Measurements from ENCODE around the gene GALNT13. TPM values are rescaled to one million over a fixed set of nuclear protein-coding genes. Genes with fewer than 3 reads are reported as not detected.

The GALNT13 gene
- polyA plus RNA-seq, 3 donors from 2014 or later: not detected

GRCh38 chr2:153971855-153972254 lies 100.1 kb downstream of the GALNT13 start:
- Mint-ChIP-seq H3K27me3 (ENCODE audit: low read depth in 3 of 3) (no peaks in the 10 kb centered on the region), H3K27ac (no peak overlapping the region), H3K9me3 (peaks cover 13 to 47% (median 29%) of the 10 kb centered on the region in 6 donors), H3K4me3 (no peak overlapping the region), H3K36me3 (peaks cover 0 to 4% (median 0%) of the 10 kb centered on the region in 3 donors), H3K4me1 (no peaks in the 10 kb centered on the region)
- DNase-seq: no peak

- Mint-ChIP-seq H3K4me1 (no peaks in the 10 kb centered on the region), H3K9me3 (peaks cover 13 to 47% (median 27%) of the 10 kb centered on the region in 6 donors), H3K4me3 (no peak overlapping the region), H3K27ac (no peak overlapping the region), H3K27me3 (ENCODE audit: low read depth in 3 of 3) (no peaks in the 10 kb centered on the region), H3K36me3 (peaks cover 0 to 4% (median 0%) of the 10 kb centered on the region in 3 donors)
- no peak for DNase-seq
These were observed 100.7 kb downstream of the GALNT13 start for GRCh38 chr2:153972412-153972811.

GRCh38 chr2:153986488-153987229 lies 114.9 kb downstream of the GALNT13 start:
- peaks cover 0 to 3% (median 0%) of the 10 kb centered on the region in 3 donors for H3K36me3 Mint-ChIP-seq
- DNase-seq: no peak
- peaks cover 7 to 61% (median 25%) of the 10 kb centered on the region in 6 donors for H3K9me3 Mint-ChIP-seq
- H3K4me1 Mint-ChIP-seq: no peaks in the 10 kb centered on the region
- peaks cover 0 to 1% (median 0%) of the 10 kb centered on the region in 3 donors for H3K27me3 Mint-ChIP-seq (ENCODE audit: low read depth in 3 of 3)
- H3K27ac Mint-ChIP-seq: no peak overlapping the region
- H3K4me3 Mint-ChIP-seq: no peak overlapping the region

- Mint-ChIP-seq H3K4me3 (no peak overlapping the region), H3K4me1 (no peaks in the 10 kb centered on the region), H3K27me3 (ENCODE audit: low read depth in 3 of 3) (peaks cover 0 to 3% (median 0%) of the 10 kb centered on the region in 3 donors), H3K9me3 (peaks cover 13 to 50% (median 24%) of the 10 kb centered on the region in 6 donors), H3K36me3 (peaks cover 0 to 1% (median 0%) of the 10 kb centered on the region in 3 donors), H3K27ac (no peak overlapping the region)
- no peak for DNase-seq
These were observed 119.0 kb downstream of the GALNT13 start for GRCh38 chr2:153990771-153991170.

- no peak for DNase-seq
- Mint-ChIP-seq H3K27ac (no peak overlapping the region), H3K27me3 (ENCODE audit: low read depth in 3 of 3) (peaks cover 0 to 1% (median 0%) of the 10 kb centered on the region in 3 donors), H3K4me3 (no peak overlapping the region), H3K9me3 (peaks cover 21 to 61% (median 43%) of the 10 kb centered on the region in 6 donors), H3K36me3 (peaks cover 0 to 7% (median 0%) of the 10 kb centered on the region in 3 donors), H3K4me1 (no peaks in the 10 kb centered on the region)
These were observed 141.8 kb downstream of the GALNT13 start for GRCh38 chr2:154013514-154013913.

- H3K4me1 Mint-ChIP-seq: no peaks in the 10 kb centered on the region
- peaks cover 0 to 7% (median 0%) of the 10 kb centered on the region in 3 donors for H3K36me3 Mint-ChIP-seq
- no peak overlapping the region for H3K27ac Mint-ChIP-seq
- no peak for DNase-seq
- H3K9me3 Mint-ChIP-seq: peaks cover 16 to 58% (median 40%) of the 10 kb centered on the region in 6 donors
- H3K27me3 Mint-ChIP-seq (ENCODE audit: low read depth in 3 of 3): no peaks in the 10 kb centered on the region
- H3K4me3 Mint-ChIP-seq: no peak overlapping the region
These were observed 143.5 kb downstream of the GALNT13 start for GRCh38 chr2:154015233-154015632.

- no peak for DNase-seq
- Mint-ChIP-seq H3K9me3 (peaks cover 8 to 42% (median 17%) of the 10 kb centered on the region in 6 donors), H3K4me3 (no peak overlapping the region), H3K36me3 (peaks cover 2 to 9% (median 5%) of the 10 kb centered on the region in 3 donors), H3K27me3 (ENCODE audit: low read depth in 3 of 3) (no peaks in the 10 kb centered on the region), H3K4me1 (no peaks in the 10 kb centered on the region), H3K27ac (no peak overlapping the region)
These were observed 157.8 kb downstream of the GALNT13 start for GRCh38 chr2:154029504-154029903.

GRCh38 chr2:154032220-154032619 lies 160.5 kb downstream of the GALNT13 start:
- Mint-ChIP-seq H3K27me3 (ENCODE audit: low read depth in 3 of 3) (no peaks in the 10 kb centered on the region), H3K4me1 (no peaks in the 10 kb centered on the region), H3K9me3 (peaks cover 8 to 26% (median 11%) of the 10 kb centered on the region in 6 donors), H3K27ac (no peak overlapping the region), H3K4me3 (no peak overlapping the region), H3K36me3 (no peaks in the 10 kb centered on the region)
- DNase-seq: no peak

- H3K4me3 Mint-ChIP-seq: no peak overlapping the region
- H3K27me3 Mint-ChIP-seq (ENCODE audit: low read depth in 3 of 3): no peaks in the 10 kb centered on the region
- DNase-seq: no peak
- H3K36me3 Mint-ChIP-seq: no peaks in the 10 kb centered on the region
- H3K9me3 Mint-ChIP-seq: peaks cover 5 to 51% (median 24%) of the 10 kb centered on the region in 6 donors
- H3K4me1 Mint-ChIP-seq: no peaks in the 10 kb centered on the region
- no peak overlapping the region for H3K27ac Mint-ChIP-seq
These were observed 174.8 kb downstream of the GALNT13 start for GRCh38 chr2:154046493-154046892.

- DNase-seq: no peak
These were observed 177.2 kb downstream of the GALNT13 start for GRCh38 chr2:154048905-154049304.

GRCh38 chr2:154049561-154049960 lies 177.8 kb downstream of the GALNT13 start:
- H3K4me3 Mint-ChIP-seq: no peak overlapping the region
- peaks cover 14 to 59% (median 25%) of the 10 kb centered on the region in 6 donors for H3K9me3 Mint-ChIP-seq
- no peak for DNase-seq
- H3K4me1 Mint-ChIP-seq: no peaks in the 10 kb centered on the region
- H3K27me3 Mint-ChIP-seq (ENCODE audit: low read depth in 3 of 3): no peaks in the 10 kb centered on the region
- no peak overlapping the region for H3K27ac Mint-ChIP-seq
- no peaks in the 10 kb centered on the region for H3K36me3 Mint-ChIP-seq

More at GRCh38 chr2:154048905-154049304, 177.2 kb downstream of the GALNT13 start:
- Mint-ChIP-seq H3K4me1 (no peaks in the 10 kb centered on the region), H3K4me3 (no peak overlapping the region), H3K27me3 (ENCODE audit: low read depth in 3 of 3) (no peaks in the 10 kb centered on the region), H3K36me3 (no peaks in the 10 kb centered on the region), H3K9me3 (peaks cover 16 to 59% (median 28%) of the 10 kb centered on the region in 6 donors), H3K27ac (no peak overlapping the region)

GRCh38 chr2:154067124-154067523 lies 195.4 kb downstream of the GALNT13 start:
- no peak overlapping the region for H3K4me3 Mint-ChIP-seq
- H3K9me3 Mint-ChIP-seq: peaks cover 16 to 51% (median 30%) of the 10 kb centered on the region in 6 donors
- H3K27me3 Mint-ChIP-seq (ENCODE audit: low read depth in 3 of 3): peaks cover 0 to 2% (median 2%) of the 10 kb centered on the region in 3 donors
- H3K27ac Mint-ChIP-seq: no peak overlapping the region
- no peaks in the 10 kb centered on the region for H3K4me1 Mint-ChIP-seq
- H3K36me3 Mint-ChIP-seq: no peaks in the 10 kb centered on the region
- no peak for DNase-seq

- Mint-ChIP-seq H3K4me3 (no peak overlapping the region), H3K9me3 (peaks cover 4 to 39% (median 14%) of the 10 kb centered on the region in 6 donors), H3K27ac (no peak overlapping the region), H3K4me1 (no peaks in the 10 kb centered on the region), H3K27me3 (ENCODE audit: low read depth in 3 of 3) (no peaks in the 10 kb centered on the region), H3K36me3 (no peaks in the 10 kb centered on the region)
- no peak for DNase-seq
These were observed 207.2 kb downstream of the GALNT13 start for GRCh38 chr2:154078926-154079325.

- Mint-ChIP-seq H3K4me3 (no peak overlapping the region), H3K27me3 (ENCODE audit: low read depth in 3 of 3) (no peaks in the 10 kb centered on the region), H3K27ac (no peak overlapping the region), H3K9me3 (peaks cover 7 to 29% (median 17%) of the 10 kb centered on the region in 6 donors), H3K36me3 (no peaks in the 10 kb centered on the region), H3K4me1 (no peaks in the 10 kb centered on the region)
- DNase-seq: no peak
These were observed 220.8 kb downstream of the GALNT13 start for GRCh38 chr2:154092571-154092970.

Measured in immature natural killer cell (primary cell).